Stimulated activated CD8-positive, alpha-beta memory T cell treated with anti-CD3 and anti-CD28 coated beads, Interleukin-4, amount 100 ng/mL, for 4 hours (primary cell): ENCODE data around the gene TRIM9.
"Not testable (repeated sequence)": the region's sequence is repeated elsewhere in the genome, so short reads cannot be mapped to it uniquely, and the experiment has no call there.

ENCODE experiments used
- DNase-seq, 2 donors: peaks; one replicate each; pipeline ENCODE4 v3.0.0-alpha.2; 2020; ENCODE audit warnings: low read depth in 2 of 2, low spot score in 1 of 2

TRIM9 gene

DNA sequence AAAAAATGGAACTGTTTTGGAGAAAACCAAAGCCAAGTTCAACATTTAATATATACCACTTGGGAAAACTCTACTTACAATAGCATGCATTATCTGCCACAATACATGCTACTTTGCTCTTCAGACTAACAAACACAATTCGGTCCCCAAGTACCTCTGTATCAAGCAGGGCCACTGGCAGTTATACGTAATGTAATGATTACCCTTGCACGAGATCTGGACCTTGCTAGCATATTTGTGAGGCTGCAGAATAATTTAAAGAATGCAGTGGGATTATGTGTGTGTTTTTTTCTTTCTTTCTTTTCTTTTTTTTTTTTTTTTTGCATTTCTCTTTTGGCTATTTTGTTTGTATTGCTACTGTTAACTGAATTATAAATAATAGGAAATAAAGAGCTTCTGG, 127.8 kb downstream of the TRIM9 start:
- no peak for DNase-seq

DNA sequence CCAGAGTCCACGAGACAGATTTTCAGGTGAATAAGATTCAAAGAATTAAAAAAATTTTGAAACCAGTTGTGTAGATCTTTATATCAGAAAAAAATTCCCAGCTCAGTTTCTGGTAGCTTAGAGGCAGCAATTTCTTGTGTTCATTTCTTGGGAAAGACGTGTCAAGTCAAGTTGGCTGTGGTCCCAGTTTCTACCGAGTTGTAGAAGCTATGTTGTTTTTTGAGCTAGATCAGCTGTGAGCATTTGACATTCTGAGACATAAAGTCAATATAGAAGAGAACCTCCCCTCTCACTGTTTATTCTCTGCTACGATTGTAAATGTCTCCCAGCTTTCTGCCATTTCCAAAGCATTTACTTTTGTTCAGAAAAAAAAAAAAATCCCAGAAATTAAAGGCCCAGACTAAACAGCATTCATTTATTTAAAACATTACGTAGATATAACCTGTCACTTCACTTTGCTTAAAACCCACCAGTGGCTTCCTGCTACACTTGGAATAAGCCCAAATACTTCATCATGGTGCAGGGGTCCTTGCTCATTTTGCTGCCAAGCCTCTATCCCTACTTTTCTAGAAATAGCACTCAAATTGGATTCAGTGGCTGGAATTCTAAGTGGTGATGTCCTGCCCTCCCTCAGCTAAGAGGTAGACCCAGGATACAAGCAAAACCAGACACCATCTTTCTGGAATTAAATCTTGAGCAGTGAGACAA, 130.1 kb downstream of the TRIM9 start:
- no peak for DNase-seq

DNA sequence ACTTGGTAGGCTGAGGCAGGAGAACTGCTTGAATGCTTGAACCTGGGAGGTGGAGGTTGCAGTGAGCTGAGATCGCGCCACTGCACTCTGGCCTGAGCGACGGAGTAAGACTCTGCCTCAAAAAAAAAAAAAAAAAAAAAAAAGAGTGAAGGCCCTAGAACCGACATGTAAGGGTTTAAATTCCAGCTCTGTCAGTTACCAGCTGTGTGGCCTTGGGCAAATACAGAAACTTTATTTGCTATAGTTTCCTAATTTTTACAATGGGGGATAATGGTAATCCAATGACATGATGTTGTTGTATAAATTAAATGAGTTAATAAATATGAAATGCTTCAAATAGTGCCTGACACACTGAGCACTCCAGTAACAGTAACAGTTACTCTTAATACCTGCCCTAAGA, 131.0 kb downstream of the TRIM9 start:
- no peak for DNase-seq

DNA sequence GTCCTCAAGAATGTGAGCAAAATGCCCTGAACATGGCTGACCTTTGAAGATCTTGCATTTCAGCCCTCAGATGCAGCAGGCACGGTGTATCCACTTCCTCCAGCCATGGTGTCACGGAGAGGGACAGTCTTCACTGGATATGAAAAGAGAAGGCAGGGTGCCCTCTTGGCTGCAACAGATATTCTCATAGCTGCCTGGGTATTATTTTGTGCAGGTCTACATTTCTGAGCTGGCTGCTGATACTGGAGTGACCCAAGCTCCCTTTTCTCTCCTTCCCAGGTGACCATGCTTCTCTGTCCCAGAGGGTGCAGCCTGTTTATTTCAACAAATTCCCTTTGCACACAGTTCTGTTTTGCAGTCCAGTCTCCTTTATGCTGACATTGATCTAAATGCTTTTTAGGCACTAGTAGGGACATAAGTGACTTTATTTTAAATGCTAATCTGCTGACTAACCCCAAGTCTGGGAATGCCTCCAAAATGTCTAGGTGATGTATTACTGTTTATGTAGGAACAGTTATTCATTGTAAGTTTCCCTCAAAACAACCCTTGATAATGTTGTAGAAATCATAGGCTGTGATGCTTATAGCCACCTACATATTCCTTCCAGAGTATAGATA, 133.2 kb downstream of the TRIM9 start:
- no peak for DNase-seq

DNA sequence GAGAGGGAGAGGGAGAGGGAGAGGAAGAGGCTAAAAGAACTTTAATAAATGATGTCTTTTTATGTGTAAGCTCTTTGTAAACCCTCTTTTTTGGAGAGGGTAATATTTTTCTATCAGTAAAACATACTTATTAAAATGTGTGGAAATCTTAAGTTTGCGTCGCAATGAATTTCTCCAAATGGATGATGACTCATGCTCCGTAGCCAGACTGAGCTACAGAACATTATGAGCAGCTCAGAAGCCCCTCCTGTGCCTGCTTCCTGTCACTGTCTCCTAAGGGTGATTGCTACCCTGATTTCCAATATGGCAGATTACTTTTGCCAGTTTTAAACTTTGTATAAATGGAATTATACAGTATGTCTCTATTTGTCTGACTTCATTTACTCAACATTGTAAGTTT, 137.6 kb downstream of the TRIM9 start:
- DNase-seq, result no peak

GRCh38 chr14:50956421-50956820, 138.5 kb downstream of the TRIM9 start:
- not testable (repeated sequence) for DNase-seq

- DNase-seq, result no peak
Observed at GRCh38 chr14:50955373-50956043, 139.4 kb downstream of the TRIM9 start.

DNA sequence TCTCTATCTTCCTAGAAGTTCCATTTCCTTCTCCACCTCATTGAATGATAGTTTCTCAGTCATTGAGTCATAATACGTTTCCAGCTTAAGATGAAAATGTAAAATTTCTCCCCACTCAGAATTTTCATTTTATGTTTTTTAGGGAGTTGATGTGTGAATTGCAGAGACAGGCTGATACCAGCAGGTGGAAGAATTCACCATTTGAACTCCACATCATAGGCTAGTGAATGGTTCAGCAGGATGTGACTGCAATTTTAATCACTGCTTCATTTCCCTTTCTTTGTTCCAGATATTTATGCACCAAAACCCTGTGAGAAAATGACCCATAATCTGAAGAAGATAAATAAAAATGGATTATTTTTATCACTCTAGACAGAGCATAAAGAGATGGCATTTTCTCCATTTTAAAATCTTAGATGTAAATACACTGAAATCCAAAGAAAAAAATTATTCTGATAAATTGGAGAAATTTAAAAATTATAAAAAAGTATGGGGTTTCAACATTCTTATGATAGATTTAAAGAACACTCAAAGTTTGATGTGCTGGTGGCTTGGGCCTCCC, 140.0 kb downstream of the TRIM9 start:
- no peak for DNase-seq

GRCh38 chr14:50953502-50953901, 141.4 kb downstream of the TRIM9 start:
- DNase-seq, result no peak

- no peak for DNase-seq
Observed at GRCh38 chr14:50951032-50951431, 143.9 kb downstream of the TRIM9 start.

DNA sequence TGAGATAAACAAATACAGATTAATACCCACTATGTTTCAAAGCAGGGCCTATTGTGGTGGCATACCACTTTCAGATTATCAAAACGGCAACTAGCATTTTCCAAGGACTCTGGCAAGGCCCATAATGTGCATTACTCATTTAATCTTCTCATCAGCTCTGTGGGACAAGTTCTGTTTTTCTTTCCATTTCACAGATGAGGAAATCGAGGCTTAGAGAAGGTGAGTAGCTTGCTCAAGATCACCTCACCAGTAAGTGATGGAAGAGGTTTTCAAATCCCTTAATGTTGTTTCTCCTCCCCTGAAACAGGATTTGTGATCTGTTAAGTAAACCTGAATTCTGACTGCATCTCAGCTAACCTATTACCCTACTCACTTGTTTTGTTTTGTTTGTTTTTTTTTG, 146.7 kb downstream of the TRIM9 start:
- no peak for DNase-seq

DNA sequence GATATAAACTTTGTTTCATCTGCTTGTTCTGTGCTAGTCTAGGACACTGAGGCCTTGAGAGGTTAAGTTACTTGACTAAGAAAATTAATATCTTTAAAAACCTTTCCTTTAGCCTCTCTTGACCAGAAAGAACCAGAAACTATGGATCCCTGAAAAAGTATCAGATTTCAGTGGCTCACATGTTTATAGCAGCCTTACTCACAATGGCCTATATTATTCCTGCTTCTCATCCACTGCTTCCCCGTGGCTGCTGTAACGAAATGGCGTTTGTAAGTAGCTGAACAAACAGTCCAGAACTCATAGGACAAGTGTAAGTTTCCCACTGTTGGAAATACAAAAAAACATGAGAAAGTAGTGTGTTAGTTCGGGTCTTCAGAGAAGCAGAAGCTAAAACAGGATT, 147.5 kb downstream of the TRIM9 start:
- no peak for DNase-seq

DNA sequence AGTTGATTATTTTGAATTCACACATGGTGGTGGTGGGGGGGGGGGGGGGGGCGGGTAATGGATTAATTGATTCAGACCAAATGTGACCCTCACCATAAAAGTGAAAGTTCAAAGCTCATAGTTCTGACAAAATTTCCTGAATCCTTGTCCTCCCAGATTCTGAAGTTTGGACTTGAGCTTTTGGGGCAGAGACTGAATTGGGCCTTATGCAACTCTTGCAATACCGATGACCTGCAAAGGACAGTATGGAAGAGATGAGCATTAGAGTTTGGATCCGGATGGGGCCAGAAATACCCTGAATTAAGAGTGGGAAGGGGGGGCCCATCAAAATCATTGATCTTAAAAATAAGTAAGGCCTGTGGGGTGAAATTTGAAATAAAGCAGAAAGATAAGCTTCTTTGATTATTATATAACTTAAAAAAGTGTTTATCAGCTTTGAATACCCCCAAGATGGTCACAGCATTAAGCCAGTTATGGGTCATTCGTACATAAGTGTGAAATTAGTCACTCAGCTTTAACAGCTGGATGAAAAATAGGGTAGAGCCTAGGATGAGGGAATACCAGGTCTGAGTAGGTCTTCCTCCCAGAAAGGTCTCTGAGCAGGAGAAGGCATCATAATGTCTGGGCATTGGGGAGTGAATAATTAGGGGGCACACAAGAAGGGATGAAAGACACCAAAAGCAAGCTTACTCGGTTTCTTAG, 148.5 kb downstream of the TRIM9 start:
- no peak for DNase-seq

DNA sequence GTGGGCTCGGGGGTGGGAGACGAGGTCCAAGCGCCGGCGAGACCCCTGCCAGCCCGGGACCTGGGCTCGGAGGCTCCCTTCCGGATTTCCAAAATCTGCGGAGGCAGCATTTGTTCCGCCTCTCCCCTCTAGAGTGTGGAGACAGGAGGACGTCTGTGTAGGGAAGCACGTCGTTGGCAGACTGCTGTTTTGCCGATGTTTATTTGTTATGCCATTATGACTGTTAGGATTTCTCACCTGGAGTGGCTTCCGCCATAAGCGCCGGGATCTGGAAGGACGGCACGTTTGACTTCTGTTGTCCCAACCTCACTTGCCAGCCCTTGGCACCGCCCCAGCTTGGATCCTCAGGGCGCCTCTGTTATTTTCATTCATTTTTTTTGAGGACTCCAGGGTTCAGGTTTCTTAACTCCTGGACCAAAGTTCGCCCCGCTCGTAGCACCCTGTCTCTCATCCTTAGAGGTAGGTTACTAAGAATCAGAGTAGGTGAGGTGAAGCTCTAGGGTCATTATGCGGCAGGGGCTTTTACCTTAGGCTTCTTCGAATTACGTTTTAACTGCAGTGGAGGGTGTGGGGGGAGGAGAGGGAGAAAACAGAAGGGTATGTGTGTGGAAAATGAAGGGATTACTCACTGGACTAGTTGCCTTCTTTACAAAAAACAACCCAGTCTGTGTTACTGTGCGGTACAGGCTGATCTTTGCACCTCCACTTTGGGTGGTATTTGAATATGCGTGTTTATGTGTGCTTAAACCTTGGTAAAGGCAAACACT, 150.1 kb downstream of the TRIM9 start:
- no peak for DNase-seq

GRCh38 chr14:50943943-50944646, 150.8 kb downstream of the TRIM9 start, which contains the start of gene PYGL:
Gene PYGL (minus strand): TSS chr14:50944483. CDS start chr14:50944403, 80 bp downstream.
- DNase-seq, result no peak

DNA sequence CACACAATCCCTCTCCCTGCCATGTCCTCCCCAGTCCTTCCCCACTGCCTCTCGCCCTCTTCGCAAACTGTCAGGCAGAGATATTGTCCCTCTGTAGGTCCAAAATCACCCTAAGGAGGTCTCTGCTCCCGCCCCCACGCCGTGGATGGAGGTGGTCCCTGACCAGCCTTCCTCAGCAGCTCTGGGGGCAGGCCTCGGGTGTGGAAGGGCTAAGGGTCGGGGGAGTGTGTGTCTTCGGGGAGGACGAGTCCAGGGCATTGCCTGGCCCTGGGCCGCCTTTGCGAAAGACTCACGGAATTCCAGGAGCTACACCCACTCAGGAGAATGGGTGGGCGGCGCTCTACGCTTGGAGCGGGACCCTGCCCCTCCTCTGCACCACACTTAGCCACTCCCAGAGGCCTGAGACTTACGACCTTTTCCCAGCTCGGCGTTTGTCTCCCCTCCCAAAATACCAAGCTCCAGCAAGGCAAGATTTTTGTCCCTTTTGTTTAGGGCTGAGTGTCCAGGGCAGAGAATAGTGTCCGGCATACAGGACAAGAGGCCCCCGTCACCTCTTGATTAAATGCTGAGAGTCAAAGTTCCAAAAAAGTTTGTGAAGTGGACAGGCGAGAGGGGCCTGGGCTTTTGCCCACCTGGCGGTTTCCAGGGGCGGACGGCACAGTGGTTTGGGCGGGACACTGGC, 151.5 kb downstream of the TRIM9 start:
- DNase-seq, result no peak

DNA sequence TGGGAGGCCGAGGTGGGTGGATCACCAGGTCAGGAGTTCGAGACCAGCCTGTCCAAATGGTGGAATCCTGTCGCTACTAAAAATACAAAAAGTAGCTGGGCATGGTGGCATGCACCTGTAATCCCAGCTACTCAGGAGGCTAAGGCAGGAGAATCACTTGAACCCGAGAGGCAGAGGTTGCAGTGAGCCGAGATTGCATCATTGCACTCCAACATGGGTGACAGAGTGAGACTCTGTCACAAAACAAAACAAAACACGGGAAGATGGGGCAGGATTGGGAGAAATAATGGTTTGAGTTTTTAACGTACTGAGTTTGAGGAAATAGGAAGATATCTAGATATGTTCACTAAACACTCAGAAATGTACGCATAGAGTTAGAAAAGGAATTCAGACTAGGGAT, 153.3 kb downstream of the TRIM9 start:
- not testable (repeated sequence) for DNase-seq

DNA sequence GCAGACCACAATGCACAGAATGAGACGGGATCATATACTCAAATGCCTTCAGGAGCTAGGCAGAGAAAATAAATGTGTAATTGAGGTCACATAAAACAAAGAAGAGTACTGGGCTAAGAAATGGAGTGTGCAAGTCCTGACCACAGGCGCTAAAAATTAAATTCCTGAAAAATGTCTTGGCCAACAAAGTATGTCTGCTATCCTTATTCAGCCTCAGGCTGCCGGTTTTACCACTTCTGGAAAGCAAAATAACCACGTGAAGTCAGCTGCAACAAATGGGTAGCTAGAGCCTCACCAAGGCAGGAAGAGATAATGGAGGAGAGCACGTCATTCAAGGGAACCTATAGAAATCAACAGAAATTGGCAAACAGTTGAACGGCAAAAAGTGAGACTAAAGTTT, 153.8 kb downstream of the TRIM9 start:
- no peak for DNase-seq

GRCh38 chr14:50937800-50938199, 157.1 kb downstream of the TRIM9 start:
- DNase-seq, result no peak

DNA sequence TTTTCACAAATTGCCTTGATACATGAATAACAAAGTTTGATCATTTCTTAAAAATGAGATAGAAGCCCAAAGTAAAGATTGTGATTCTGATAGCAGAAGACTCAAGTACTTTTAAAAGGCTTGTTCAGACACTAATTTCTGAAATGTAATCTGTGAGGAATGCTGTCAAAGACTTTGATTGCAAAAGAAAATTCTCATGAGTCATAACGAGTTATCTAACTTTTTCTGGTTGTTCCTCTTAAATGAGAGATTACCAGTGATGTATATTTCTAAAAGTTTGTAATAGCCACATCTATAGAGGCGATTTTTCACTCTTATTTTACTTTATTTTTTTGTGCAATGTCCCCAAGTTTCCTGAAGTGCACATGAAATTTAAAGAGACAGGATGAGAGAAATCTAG, 157.6 kb downstream of the TRIM9 start:
- no peak for DNase-seq
